ENCODE results near the gene PIP4K2C.
"Not testable (repeated sequence)": the region's sequence is repeated elsewhere in the genome, so short reads cannot be mapped to it uniquely, and the experiment has no call there.

The PIP4K2C gene

DNA sequence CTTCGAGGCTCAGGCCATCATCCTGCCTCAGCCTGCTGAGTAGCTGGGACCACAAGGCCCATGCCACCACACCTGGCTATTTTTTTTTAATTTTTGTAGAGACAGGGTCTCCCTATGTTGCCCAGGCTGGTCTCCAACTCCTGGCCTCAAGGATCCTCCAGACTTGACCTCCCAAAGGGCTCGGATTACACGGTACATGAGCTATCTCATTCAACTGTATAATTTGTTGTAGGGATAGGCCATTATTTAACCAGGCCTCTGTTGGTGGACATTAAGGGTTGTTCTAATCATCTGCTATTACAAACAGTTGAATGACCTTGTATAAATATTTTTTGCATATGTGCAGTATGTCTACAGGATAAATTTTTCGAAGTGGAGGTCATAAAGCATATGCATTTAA, 32.1 kb upstream of the PIP4K2C start:
- FAIRE-seq, result no peak
- no peak for DNase-seq (ENCODE audit: low spot score)

DNA sequence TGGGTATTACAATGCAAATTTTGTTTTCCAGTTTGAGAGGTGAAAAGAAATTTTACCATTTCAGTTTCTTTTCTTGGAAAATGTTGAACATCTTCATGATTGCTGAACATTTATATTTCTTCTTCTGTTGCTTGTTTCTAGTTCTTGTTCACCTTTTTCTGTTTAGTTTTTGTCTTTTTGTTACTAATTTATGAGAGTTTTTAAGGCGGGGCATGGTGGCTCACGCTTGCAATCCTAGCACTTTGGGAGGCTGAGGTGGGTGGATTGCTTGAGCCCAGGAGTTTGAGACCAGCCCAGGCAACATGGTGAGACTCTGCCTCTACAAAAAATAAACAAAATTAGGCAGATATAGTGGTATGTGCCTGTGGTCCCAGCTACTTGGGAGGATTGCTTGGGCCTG, 30.5 kb upstream of the PIP4K2C start:
- DNase-seq (ENCODE audit: low spot score) (no peak), FAIRE-seq (no peak)

DNA sequence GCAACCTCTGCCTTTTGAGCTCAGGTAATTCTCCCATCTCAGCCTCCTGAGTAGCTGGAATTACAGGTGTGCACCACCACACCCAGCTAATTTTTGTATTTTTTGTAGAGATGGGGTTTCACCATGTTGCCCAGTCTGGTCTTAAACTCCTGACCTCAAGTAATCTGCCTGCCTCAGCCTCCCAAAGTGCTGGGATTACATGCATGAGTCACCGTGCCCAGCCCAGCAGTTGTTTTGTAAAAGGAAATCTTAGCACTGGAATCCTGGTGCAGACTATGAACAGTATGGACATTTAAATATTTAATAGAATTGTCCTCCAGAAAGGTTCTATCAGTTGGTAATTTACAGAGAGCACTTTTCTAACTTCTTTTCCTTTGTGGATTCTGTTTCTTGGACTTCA, 29.9 kb upstream of the PIP4K2C start:
- DNase-seq (ENCODE audit: low spot score); FAIRE-seq: not testable (repeated sequence)

DNA sequence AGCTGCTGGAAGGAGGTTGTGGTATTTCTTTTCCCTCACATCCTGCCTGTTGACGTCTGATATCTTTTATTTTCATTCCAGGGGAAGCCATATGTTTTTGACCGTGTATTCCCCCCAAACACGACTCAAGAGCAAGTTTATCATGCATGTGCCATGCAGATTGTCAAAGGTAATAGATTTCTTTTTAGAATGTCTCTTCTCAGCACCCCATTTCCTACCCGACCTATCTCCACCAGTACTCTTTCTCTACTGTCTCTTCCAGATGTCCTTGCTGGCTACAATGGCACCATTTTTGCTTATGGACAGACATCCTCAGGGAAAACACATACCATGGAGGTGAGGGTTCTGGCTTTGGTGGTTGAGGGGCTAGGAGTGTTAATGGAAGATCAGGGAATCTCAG, 27.6 kb upstream of the PIP4K2C start:
- no peak for FAIRE-seq
- DNase-seq (ENCODE audit: low spot score), result no peak

DNA sequence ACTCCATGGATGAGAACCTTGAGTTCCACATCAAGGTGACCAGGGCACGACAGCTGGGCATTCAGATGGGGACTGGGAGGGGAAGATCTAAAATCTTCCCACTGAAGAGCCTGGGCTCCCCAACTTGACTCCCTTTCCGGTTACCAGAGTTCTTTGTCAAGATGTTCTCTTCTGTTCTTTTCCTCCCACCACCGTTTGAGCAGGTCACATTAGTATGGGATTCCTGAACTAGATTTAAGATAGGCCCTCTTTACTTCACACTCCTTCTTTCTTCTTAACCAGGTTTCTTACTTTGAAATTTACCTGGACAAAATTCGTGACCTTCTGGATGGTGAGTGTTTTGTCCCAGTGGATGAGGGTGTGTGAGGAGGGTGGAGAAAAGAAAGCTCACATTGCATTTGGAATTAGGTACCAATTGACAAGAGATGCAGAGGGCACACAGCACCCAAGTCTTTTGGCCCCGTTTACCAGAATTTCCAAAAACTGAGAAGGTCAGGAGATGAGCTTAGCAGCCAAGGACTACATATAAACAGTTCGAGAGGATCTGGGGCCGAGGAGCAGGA, 26.7 kb upstream of the PIP4K2C start:
- no peak for FAIRE-seq
- no peak for DNase-seq (ENCODE audit: low spot score)

DNA sequence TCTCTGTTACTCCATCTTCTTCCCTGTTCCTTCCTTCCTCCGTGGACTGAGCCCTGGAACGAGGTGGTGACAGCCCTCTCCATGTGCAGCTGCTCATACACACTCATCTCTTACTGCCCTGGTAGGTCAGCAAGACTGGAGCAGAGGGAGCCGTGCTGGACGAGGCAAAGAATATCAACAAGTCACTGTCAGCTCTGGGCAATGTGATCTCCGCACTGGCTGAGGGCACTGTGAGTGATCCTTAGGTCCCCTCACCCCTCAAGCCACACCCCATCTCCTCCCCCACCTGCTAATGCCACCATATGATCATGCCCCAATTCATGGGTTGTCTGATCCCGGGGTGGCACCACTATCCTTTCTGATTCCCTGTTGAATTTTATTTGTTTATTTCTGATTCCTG, 22.2 kb upstream of the PIP4K2C start:
- DNase-seq (ENCODE audit: low spot score) (no peak), FAIRE-seq (no peak)

DNA sequence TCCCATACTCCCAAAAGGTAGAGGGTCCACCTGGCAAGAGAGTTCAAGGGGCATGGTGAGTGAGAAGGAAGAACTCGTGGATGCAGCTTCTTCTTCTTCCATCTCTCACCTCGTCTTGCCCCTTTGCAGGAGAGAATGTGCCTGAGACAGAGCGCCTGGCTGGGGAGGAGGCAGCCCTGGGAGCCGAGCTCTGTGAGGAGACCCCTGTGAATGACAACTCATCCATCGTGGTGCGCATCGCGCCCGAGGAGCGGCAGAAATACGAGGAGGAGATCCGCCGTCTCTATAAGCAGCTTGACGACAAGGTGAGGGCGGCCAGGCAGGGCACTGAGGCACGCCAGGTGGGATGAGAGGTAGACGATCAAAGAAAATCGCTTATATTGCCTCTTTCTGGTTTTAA, 21.1 kb upstream of the PIP4K2C start:
- DNase-seq (ENCODE audit: low spot score) (no peak), FAIRE-seq (peak; percentile 5)

DNA sequence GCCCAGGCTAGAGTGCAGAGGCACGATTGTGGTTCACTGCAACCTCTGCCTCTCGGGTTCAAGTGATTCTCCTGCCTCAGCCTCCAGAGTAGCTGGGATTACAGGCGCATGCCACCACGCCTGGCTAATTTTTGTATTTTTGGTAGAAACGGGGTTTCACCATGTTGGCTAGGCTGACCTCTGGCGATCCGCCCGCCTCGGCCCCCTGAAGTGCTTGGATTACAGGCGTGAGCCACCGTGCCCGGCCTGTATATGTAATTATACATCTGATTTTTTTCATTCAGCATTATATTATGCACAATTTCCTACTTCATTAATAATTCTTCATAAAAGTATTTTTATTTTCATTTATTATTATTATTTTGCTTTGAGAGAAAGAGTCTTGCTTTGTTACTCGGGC, 20.6 kb upstream of the PIP4K2C start:
- not testable (repeated sequence) for FAIRE-seq; DNase-seq (ENCODE audit: low spot score)

DNA sequence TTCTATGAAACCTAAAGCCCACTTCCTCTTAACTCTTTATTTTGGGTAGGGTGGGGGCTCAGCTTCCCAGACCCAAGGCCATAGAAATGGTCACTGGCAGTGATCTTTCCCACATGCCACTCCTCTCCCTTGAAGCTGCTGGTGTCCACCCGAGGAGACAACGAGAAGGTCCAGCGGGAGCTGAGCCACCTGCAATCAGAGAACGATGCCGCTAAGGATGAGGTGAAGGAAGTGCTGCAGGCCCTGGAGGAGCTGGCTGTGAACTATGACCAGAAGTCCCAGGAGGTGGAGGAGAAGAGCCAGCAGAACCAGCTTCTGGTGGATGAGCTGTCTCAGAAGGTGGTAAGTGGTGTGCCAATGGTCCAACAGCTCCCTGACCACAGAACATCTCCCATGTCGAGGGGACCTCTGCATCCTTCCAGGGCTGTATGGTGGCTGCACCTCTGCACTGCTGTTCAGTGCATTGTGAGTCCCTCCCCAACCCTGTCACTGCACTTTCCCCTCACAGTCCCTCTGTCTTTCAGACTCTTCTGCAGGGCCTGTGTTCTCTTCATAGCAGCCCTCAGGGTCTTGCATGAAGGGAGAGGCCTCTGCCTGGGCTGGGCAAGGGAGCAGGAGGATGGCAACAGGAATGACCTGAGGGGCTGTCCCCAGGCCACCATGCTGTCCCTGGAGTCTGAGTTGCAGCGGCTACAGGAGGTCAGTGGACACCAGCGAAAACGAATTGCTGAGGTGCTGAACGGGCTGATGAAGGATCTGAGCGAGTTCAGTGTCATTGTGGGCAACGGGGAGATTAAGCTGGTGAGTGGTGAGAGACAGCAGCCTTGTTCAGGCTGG, 18.8 kb upstream of the PIP4K2C start:
- FAIRE-seq (no peak), DNase-seq (ENCODE audit: low spot score) (no peak)

DNA sequence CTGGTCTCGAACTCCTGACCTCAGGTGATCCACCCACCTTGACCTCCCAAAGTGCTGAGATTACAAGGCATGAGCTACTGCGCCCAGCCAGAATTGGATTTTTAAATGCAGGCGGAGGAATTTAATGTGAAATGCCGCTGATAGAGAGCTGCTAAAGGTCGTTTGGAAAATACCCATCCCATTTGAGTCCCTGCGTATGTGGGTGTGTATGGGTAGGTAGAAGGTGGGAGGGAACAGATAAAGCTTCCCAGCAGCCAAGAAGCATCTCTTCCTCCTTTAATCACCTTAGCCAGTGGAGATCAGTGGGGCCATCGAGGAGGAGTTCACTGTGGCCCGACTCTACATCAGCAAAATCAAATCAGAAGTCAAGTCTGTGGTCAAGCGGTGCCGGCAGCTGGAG, 16.2 kb upstream of the PIP4K2C start:
- no peak for DNase-seq (ENCODE audit: low spot score)
- FAIRE-seq, result no peak

DNA sequence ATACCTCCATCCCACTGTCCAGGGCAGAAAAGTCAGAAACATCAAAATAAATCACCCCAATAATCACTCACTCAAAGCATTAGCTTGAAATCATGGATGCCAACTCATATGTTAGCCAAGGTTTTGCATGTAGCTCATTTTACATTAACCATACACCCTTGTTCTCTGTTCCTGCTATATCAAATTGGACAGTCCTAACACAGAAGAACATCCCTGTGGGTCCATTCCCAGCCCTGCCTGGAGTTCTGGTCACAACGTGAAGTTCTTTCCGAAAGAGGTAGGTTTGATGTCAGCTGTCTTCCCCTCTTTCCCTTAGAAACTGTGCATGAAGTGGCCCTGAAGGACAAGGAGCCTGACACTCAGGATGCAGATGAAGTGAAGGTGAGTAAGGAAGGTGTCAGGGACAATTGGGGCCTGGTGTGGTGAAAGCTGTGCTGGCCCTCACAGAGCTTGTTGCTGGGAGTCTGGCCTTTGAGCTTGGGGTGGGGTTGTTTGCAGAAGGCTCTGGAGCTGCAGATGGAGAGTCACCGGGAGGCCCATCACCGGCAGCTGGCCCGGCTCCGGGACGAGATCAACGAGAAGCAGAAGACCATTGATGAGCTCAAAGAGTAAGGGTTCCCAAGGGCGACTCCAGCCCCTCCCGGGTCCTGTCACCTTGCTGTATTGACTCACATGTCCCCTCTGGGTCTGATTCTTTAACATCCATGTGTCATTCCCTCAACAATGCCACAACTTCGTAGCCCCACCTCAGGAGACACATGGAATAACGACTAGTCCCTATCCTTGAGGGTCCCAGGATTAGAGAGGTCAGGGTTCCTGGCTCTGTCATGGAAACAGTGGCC, 15.0 kb upstream of the PIP4K2C start:
- no peak for FAIRE-seq
- DNase-seq (ENCODE audit: low spot score), result no peak

DNA sequence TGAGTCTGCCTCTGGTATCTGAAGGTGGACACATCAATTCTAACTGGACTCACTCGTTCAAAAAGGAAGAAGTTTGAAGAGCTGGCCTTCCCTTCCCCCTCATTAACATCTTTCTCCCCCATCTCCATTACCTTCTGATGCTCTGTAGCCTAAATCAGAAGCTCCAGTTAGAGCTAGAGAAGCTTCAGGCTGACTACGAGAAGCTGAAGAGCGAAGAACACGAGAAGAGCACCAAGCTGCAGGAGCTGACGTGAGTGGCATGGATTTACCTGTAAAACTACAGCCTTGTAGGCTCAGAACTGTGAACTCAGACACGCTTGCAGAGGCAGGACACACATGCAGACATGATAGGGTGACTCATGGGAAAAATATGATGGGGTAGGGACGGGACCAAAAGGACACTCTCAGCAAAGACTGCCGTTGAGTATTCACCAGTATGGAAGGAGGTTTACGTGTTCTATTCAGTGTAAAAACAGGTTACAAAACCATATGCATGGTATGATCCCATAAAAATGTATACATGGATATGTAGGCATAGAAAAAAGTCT, 14.3 kb upstream of the PIP4K2C start:
- DNase-seq (ENCODE audit: low spot score) (peak; percentile 58), FAIRE-seq (no peak)

DNA sequence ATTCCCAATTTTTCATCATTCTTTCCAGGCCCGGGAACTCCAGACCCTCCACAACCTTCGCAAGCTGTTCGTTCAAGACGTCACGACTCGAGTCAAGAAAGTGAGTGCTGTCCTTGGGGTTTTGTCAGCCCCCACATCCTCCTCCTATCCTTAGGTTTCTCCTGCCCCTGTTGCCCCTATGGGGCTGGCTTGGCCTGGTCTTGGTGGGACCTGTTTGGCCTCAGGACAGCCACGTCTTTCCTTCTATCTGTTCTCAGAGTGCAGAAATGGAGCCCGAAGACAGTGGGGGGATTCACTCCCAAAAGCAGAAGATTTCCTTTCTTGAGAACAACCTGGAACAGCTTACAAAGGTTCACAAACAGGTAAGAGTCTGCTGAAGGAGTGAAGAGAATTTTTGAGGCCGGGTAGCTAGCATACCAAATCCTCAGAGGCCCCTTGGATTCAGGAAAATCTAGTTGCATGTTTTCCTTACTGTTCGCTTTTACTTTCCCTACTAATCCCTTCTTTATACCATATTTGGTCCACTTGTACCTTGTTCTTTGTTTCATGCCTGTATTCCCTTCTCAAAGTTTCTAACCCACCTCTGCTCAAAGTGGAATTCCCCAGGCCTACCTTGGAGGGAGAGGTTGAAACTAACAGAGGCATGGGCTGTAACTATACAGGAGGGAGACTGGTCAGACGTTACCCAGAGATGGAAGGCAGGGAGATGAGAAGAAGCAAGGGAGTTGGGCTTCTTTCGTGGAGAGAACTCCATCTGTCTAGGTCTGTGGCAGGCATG, 12.8 kb upstream of the PIP4K2C start:
- FAIRE-seq (no peak), DNase-seq (ENCODE audit: low spot score) (no peak)

DNA sequence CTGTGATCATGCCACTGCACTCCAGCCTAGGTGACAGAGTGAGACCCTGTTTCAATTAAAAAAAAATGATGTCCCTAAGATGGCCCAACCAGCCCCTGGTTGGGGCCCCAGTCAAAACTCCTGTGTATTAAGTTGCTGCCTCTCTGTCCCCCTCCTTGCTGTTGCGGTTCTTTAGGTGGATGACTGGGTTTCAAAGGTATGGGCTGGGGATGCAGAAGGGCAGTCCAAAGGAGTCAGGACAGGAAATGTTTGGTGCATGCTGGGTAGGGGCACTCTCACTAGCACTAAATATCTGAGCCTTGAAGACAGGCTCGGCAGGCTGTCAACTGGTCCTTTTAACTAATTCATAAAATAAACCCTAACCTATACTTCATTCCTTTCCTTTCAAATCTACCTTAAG, 12.0 kb upstream of the PIP4K2C start:
- FAIRE-seq, result no peak
- DNase-seq (ENCODE audit: low spot score), result no peak

DNA sequence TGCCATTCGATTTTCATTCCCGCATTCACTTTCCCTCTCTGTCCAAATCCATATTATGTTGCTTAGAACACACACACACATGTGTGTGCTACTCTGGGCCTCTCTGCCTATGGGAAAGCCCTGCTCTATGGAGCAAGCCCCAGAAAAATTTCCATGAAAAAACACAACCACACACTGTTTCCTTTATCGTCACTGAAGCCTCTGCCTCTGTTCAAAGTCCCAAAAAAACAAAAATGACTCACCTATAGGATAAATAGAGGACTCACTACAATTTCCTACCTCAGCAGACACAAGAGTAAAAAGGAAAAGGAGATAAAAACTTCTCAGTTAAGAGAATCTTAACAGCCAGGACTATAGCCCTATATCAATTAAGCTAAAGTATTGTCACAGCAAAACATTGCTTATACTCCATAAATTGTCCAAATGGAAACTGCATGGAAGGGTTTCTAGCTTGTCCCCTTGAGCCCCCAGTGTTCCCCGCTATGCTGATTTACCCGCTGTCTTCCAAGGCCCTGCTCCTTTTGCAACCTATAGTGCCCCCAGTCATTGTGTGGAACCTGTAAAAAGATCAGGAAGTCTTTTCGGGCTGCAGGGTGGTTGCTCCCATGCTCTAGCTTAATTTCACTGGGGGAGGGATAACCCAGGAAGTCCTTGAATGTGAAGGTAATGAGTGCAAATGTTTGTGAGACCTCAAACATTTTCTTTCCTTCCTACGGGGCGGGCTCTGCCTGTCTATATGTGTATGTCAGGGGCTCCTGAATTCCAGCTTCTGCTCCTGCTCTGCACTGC, 11.1 kb upstream of the PIP4K2C start:
- DNase-seq (ENCODE audit: low spot score) (no peak), FAIRE-seq (no peak)

DNA sequence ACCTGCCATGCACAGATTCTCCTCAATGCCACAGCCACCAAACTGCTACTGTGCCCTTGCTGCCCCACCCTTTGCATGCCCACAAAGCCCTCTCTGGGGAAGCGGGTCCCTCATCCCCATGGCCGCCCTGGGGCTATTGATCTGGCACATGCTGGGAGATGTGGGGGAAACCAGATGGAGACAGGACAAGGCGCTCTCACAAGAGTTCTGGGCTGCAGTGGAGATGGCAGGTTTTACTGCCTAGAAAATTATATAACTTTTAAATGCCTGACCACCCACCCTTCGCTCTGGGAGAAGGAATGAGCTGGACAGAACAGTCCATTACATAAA, 10.6 kb upstream of the PIP4K2C start:
- FAIRE-seq (no peak), DNase-seq (ENCODE audit: low spot score) (no peak)

DNA sequence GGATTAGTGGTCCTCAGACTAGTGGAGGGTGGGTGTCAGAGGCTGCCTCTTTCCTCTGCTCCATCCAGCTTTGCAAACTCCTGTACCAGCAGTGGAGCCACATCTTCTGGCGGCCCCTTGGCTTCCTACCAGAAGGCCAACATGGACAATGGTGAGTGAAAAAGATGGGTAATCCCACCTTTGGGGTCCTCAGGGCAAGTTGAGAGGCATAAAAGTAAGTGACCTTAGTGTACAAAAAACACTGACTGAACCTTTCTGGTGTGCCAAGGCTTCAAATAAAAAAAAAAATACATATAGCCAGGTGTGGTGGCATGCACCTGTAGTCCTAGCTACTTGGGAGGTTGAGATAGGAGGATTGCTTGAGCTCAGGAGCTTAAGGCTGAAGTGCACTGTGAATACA, 9.2 kb upstream of the PIP4K2C start:
- no peak for FAIRE-seq

DNA sequence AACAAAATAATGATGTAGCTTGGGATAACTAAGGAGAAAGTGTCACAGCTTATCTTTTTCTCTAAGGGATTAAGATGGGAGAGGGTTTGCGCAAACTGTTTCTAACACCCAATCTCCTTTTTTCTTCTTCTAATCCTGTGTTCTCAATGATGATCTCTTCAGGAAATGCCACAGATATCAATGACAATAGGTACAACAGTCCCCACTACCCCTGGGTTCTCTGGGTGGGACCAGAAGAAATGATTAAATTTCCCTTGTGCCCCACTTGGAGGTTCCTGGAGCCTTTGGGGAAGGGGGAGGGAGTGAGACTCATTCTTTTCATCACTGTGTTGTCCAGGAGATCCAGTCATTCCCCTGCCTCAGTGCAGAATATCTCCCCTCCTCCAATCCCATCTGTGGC, 8.6 kb upstream of the PIP4K2C start:
- DNase-seq (ENCODE audit: low spot score) (no peak), FAIRE-seq (no peak)

More for the DNA sequence above, 9.2 kb upstream of the PIP4K2C start:
- DNase-seq (ENCODE audit: low spot score), result no peak

DNA sequence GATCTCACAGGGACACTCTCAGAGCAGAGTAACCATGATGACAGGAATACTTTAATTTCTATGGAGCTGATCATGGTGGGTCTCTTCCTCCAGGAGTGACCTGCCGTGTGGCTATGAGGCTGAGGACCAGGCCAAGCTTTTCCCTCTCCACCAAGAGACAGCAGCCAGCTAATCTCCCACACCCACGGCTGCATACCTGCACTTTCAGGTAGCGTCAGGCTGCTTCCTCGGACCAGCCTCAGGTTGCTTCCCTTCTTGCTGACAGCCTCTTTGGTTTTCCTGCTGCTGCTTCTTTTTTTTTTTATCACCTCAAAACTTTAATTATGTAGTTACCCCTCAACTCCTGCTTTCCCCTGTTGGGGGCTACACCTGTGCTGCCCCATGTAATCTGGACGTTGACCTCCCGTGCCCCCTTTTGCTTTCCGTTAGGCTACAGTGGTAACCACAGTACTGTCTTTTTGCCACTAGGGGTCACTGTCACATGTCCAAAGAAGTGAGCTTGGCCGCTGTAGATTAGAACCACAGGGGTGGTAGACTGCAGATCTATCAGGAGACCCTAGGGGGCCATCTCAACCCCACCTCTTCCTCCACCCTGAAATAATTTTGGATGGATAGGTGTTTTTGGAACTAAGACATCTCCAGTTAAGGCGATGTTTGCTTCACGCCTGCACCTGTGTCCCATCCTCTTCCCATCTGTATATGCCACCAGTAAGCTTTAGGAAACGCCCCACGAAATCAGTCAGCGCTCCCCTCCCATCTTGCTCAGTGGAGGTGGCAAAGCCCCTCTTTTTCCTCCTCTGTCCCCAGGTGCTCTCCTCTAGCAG, 7.8 kb upstream of the PIP4K2C start:
- FAIRE-seq, result no peak
- DNase-seq (ENCODE audit: low spot score), result peak; percentile 87

DNA sequence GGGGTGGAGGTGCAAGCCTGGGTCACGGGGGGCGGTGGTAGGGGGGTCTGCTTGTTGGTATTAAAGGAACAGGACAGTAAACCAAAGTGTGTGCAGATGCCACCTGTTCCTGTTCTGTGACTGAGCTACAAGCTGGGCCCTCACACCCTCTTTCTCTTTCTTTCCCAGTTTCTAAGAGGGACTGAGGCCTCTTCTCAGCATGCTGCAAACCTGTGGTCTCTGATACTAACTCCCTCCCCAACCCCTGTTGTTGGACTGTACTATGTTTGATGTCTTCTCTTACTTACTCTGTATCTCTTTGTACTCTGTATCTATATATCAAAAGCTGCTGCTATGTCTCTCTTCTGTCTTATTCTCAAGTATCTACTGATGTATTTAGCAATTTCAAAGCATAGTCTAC, 6.9 kb upstream of the PIP4K2C start:
- DNase-seq (ENCODE audit: low spot score) (no peak), FAIRE-seq (no peak)

Measured in urothelium cell line (cell line).